Activated CD4-positive, alpha-beta T cell treated with anti-CD3 and anti-CD28 coated beads for 4 hours (primary cell): Measurements from ENCODE around the gene PARD3B.

ENCODE experiments used
- DNase-seq, 2 donors: peaks; one replicate each; pipeline ENCODE4 v3.0.0-alpha.2; 2020

PARD3B gene

DNA sequence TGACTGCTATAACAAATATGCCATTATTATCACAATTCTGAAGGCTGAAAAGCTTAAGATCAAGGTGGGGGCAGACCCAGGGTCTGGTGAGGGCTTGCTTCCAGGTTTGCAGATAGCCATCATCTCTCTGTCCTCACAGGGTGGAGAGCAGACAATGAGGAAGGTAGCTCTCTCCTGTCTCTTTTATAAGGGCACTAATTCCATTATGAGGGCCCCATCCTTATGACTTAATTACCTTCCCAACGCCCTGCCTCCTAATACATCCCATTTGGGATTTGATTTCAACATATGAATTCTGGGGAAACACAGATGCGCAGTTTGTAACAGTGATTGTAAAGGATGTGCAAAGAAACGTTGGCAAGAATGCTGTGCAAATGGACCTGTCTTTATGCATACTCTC is 44.8 kb downstream of the PARD3B start:
- DNase-seq, result no peak

GRCh38 chr2:204591225-204591624 is 46.0 kb downstream of the PARD3B start:
- DNase-seq, result no peak

GRCh38 chr2:204604061-204604460 is 58.8 kb downstream of the PARD3B start:
- DNase-seq, result no peak

DNA sequence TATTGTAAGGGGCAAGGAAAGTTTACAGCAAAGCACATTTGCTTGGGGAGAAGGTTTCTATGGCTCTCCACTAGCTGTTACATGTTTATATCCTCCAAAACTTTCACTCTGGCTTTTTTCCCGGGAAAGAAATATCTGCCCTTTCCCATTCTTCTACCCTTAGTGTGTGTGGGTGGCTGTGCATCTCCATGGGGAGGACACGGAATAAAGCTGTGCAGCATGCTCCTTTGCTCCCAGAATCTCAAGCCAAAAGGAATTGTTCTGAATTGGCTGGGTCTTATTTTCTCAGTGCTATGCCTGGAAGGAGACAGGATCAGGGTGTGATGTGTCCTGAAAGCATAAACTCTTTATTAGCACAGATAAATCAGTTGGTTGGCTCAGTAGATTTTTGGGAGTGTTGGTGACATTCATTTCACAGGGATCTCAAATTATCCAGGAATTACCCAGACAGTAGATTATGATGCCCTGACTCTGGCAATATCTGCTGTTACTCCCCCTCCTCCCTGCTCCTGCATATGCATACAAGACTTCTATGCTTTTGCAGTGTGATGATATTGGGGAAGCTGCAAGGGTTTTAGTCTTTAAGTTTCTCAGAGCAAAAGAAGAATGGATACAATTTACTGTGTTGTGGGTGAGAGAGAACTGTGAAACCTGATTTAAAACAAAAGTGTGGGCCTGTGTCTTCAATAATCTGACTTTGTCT is 63.1 kb downstream of the PARD3B start:
- DNase-seq, result no peak

DNA sequence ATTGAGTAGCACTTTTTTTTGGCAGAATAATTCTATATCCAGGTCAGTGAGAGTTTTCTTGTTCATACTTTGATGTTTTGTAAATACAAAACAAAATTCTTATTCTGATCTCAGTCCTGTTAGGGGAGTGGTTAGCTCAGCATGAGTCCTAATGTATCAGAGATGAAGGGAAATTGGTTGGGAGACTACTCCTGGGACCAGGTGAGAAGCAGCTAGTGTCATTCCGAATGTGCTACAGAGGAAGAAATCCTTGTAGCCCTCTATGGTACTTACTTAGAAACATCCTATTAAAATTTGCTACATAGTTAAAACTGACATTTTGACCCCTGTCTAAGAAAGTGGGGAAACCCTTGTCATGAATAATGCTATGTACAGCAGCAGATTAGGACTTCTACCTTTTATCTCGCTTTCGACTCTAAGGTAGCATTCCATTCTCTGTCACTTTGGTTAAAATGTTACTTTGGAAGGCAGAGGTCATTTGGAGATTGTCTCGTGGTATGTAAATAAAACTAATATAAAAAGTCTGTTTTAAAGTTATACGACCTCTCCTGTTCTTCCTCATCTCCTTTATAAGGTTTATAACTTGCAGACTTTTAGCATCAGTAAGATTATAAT is 65.8 kb downstream of the PARD3B start:
- no peak for DNase-seq

GRCh38 chr2:204611764-204612163 is 66.5 kb downstream of the PARD3B start:
- DNase-seq, result no peak

DNA sequence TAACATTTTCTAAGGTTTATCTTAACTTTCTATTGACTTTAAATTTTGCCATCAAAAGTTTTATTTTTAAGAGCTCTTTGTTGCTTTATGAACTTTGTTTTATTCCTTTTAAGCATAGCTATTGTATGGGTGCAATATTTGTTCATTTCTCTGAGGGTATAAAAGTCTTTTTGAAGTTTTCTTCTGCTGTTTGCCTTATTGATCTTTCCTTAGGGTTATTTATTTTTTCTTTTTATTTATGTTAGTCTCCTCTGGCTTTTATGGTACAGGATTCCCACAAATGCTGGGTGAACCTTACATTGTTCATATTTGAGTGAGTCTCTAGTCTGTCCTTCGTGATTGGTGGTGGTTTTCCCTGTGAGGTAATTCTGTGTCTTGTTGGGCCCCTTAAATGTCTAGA is 68.4 kb downstream of the PARD3B start:
- no peak for DNase-seq

GRCh38 chr2:204615456-204615855 is 70.2 kb downstream of the PARD3B start:
- DNase-seq, result no peak

DNA sequence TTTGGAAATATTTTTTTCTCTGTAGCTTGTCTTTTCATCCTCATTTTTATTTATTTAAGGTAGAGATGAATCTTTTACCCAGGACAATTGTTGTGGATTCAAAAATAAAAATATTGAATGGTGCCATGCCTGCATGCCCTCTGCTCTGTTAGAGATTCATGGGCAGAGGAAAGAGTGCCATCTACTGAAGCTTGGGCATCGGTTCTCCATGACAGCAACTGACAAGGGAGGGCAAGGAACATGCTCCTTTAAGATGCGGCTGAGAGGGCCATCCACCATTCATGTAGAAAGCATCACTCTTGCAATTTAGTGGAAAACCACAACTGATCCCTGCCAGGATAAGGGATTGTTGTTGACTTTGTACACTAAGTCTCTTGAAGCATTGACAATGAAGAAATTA is 79.9 kb downstream of the PARD3B start:
- DNase-seq, result no peak

- no peak for DNase-seq
Observed at GRCh38 chr2:204628926-204629712, 83.8 kb downstream of the PARD3B start.

DNA sequence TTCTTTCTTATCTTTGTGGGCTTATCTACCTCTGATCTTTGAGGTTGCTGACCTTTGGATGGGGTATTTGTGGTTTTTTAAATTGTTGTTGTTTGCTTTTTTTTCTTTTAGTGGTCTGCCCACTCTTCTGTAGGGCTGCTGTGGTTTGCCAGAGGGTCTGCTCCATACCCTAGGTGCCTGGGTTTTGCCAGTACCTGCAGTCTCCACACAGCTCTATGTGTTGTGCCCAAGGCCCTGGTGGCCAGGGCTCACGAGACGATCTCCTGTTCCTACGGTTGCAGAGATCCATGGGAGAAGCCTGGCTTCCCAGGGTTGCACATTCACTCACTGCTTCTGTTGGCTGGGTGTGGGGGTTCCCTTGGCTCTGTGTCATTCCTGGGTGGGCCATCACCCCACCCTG is 87.1 kb downstream of the PARD3B start:
- no peak for DNase-seq

GRCh38 chr2:204634564-204634963 is 89.3 kb downstream of the PARD3B start:
- DNase-seq, result no peak

DNA sequence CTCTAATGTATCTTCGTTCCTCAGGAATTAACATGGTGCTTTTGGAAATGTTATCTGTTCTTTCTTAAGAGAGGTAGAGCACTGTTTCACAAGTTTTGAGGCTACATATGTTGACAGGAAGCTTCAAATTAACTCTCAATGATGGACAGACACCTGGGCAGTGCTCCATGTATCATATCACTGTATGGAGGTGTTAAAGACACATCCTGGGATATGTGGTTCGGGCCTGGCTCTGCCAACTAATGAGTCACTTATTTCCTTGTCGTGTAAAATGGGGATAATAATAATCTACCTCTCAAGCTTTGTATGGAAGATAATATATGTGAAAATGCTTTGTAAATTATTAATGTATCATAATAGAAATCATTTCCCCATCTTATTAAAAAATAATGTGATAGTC is 90.2 kb downstream of the PARD3B start:
- no peak for DNase-seq

DNA sequence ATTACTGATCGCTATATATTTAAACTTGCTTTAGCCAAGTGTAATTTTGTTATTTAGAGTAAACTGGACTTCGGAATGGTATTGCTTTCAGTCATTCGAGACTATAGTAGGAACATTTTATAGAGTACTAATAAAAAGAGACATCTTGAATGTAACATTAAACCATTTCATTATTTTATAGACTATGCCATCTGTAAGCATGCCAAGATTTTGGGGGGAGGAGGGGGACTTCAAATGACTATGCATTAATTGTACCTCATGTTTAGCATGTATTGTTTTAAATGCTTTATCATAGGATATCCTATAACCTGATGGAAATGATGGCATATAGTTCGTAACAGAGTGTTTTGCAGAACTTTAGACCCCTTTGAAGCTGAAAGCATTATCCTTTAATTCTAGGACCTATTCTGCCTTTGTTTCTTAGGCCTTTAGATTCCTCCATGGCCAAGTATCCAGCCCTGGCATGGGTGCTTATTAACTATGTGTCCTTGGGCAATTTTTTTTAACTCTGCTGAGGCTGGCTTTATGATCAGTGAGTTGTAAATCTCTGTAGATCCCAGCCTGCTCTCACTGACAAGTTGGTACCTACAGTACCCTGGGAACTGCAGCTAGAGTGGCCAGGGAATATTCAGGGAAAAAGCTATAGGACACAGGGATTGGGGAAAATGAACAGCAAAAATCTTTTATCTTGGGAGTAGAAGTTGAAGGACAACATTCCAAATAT is 93.4 kb downstream of the PARD3B start:
- DNase-seq, result no peak

GRCh38 chr2:204643326-204643725 is 98.1 kb downstream of the PARD3B start:
- no peak for DNase-seq

- no peak for DNase-seq
Observed at GRCh38 chr2:204645018-204645773, 99.9 kb downstream of the PARD3B start.

DNA sequence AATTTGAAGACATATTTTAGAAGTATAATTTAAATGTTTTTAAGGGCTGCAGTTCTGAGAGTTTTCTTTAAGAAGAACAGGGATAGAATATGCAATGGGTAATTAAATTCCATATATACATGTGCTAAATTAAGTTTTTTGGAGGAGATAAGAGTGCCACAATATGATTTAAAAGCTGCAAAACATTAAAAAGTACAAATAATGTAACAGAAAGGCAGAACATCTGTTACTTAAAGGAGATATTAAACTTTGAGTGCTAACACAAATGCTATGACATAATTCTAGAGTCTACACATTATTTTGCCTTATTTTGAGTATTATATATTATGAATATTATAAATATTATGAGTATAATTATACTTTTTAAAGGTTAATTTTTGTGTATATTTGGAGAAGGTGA is 102.4 kb downstream of the PARD3B start:
- DNase-seq, result no peak

GRCh38 chr2:204650611-204651010 is 105.3 kb downstream of the PARD3B start:
- DNase-seq, result no peak

- no peak for DNase-seq
Observed at GRCh38 chr2:204652063-204652462, 106.8 kb downstream of the PARD3B start.

GRCh38 chr2:204654669-204655068 is 109.4 kb downstream of the PARD3B start:
- DNase-seq, result no peak

DNA sequence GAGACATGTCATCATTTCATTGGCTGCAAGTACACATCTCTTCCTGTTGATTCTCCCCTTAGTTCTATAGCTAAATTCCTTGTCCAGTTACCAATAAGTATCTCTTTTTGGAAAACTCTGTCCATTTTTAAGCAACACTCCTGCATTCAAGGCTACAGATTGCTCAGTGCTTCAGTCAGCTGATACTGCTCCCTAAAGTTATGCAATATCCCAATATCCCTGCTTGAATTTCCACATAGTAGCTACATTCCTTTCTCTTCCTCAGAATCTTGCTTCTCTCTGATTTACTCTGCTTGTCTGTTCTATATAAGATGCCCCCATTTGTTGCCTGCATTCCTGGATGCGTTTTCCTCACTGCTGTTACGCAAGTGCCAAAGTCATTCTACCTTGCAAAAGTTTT is 109.8 kb downstream of the PARD3B start:
- no peak for DNase-seq

GRCh38 chr2:204655626-204656025 is 110.4 kb downstream of the PARD3B start:
- DNase-seq, result no peak

DNA sequence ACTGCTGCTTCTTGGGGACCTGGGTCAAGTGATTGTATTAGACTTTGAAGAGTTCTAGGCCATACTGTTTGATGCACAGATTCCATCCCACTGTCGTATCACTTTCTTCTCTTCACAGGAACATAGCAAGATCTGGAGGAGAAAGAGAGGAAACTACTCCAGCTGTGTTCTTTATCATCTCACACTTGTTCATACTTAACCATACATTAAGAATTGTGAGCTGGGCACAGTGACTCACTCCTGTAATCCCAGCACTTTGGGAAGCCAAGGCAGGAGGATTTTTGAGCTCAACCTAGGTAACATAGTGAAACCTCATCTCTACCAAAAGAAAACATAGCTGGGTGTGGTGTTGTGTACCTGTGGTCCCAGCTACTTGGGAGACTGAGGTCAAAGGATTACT is 111.7 kb downstream of the PARD3B start:
- no peak for DNase-seq
